ENCODE data around the gene TMEM141. TPM values are rescaled to one million over a fixed set of nuclear protein-coding genes. Genes with fewer than 3 reads are reported as not detected.

Gene TMEM141
- polyA plus RNA-seq, 1 of the 3 experiments (the other 2 are of a cell fraction): 112 TPM

DNA sequence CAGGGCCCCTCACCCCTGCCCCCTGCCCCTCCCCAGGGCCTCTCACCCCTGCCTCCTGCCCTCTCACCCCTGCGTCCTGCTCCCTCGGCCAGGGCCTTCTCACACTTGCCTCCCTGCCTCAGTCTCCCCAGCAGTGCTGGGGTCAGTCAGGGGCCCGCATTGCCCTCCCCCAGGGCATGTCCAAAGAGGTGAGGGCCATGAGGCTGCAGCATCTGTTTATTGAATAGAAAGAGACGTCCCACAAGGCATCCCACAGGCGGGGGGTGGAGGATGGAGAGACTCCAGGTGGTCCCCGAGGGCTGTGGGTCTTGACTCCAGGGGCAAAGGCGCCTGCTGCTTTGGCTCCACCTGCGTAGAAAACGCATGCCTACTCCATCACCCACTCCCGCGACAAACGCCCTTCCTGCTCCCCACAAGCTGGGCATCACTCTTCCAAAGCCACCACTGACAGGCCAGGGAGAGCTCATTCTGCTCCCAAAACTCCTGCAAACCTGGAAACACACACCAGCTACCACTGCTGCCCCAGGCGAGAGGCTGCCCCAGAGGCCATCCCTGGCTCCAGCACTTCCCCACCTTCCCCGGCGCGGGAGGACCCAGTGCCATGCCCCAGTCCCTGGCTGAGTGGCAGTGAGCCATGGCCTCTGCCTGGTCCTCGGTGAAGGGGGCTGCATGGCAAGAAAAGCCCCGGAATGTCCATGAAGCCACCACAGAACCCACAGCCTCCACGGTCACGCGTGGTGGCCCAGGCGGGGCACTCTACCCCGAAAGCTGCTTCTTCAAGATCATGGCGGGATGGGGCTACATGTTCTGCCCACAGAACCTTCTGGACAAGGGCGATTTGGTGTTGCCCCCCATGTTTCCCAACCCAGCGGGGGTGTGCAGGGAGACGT, 31.5 kb upstream of the TMEM141 start (continued):
- TF ChIP-seq, protein P1, sequence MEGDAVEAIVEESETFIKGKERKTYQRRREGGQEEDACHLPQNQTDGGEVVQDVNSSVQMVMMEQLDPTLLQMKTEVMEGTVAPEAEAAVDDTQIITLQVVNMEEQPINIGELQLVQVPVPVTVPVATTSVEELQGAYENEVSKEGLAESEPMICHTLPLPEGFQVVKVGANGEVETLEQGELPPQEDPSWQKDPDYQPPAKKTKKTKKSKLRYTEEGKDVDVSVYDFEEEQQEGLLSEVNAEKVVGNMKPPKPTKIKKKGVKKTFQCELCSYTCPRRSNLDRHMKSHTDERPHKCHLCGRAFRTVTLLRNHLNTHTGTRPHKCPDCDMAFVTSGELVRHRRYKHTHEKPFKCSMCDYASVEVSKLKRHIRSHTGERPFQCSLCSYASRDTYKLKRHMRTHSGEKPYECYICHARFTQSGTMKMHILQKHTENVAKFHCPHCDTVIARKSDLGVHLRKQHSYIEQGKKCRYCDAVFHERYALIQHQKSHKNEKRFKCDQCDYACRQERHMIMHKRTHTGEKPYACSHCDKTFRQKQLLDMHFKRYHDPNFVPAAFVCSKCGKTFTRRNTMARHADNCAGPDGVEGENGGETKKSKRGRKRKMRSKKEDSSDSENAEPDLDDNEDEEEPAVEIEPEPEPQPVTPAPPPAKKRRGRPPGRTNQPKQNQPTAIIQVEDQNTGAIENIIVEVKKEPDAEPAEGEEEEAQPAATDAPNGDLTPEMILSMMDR (IDR thresholded peaks at IDR 0.05): no peak

- ChIA-PET POLR2A (no interaction called here), CTCF (interaction anchor here (0.6 to 4.8 kb wide), 12 partner anchors 9 to 275 kb away, joined by 3 to 53 read pairs (median 4); partner anchors contain the start of genes CCDC183 and LCN6)
- Histone ChIP-seq H3K79me2 (ENCODE audit: insufficient read depth) (no peaks in the 10 kb centered on the region), H3K9ac (no peak overlapping the region), H3K4me1 (ENCODE audit: control insufficient read depth in 1 of 2, insufficient read depth in 2 of 2, low read depth in 1 of 2, low read length in 1 of 2) (peaks cover 0 to 16% of the 10 kb centered on the region in 2 experiments; a peak in 1 of 4 replicates), H3K9me3 (no peaks in the 10 kb centered on the region), H4K20me1 (ENCODE audit: insufficient read depth) (no peaks in the 10 kb centered on the region), H3K27ac (ENCODE audit: low read depth in 2 of 2, low read length in 1 of 2) (no peak overlapping the region), H2AFZ (ENCODE audit: low read depth) (no peak overlapping the region), H3K36me3 (replicated peaks in 1 of 2; ENCODE audit: control insufficient read depth in 1 of 2, insufficient read depth in 2 of 2, low read length in 1 of 2) (no peaks in the 10 kb centered on the region), H3K9me2 (no peaks in the 10 kb centered on the region), H3K4me2 (no peak overlapping the region), H3F3A (replicated peaks; ENCODE audit: insufficient read depth) (no peaks in the 10 kb centered on the region), H3K4me3 (ENCODE audit: low read depth in 2 of 2, low read length in 1 of 2) (no peak overlapping the region; a peak in 1 of 4 replicates), H3K27me3 (ENCODE audit: insufficient read depth) (no peaks in the 10 kb centered on the region)
- no peak for TF ChIP-seq FOXJ3 (CRISPR knock-in tag; IDR thresholded peaks at IDR 0.05)
- no peak for TF ChIP-seq MEF2A (IDR thresholded peaks at IDR 0.05; ENCODE audit: borderline replicate concordance, low read depth)
- TF ChIP-seq TEAD4 (IDR thresholded peaks at IDR 0.05; ENCODE audit: borderline replicate concordance, insufficient read depth): no peak
- TF ChIP-seq, protein P2, sequence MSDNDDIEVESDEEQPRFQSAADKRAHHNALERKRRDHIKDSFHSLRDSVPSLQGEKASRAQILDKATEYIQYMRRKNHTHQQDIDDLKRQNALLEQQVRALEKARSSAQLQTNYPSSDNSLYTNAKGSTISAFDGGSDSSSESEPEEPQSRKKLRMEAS (IDR thresholded peaks at IDR 0.05; ENCODE audit: low read depth): no peak
- no peak for TF ChIP-seq FOSL2 (IDR thresholded peaks at IDR 0.05; ENCODE audit: borderline replicate concordance, low read depth)
- no peak for TF ChIP-seq USF2 (IDR thresholded peaks at IDR 0.05; ENCODE audit: borderline replicate concordance, low read depth, low read length)
- TF ChIP-seq GABPA (IDR thresholded peaks at IDR 0.05; ENCODE audit: low read depth): no peak
- no peak for TF ChIP-seq SMC3 (IDR thresholded peaks at IDR 0.05; ENCODE audit: low read depth, low read length)
- TF ChIP-seq JUND (IDR thresholded peaks at IDR 0.05): no peak
- no peak for TF ChIP-seq RAD21 (IDR thresholded peaks at IDR 0.05; ENCODE audit: low read length)
- no peak for TF ChIP-seq NRF1 (IDR thresholded peaks at IDR 0.05; ENCODE audit: low read depth, low read length)
- TF ChIP-seq EP300 (IDR thresholded peaks at IDR 0.05; ENCODE audit: borderline replicate concordance in 1 of 2, low read depth in 1 of 2, low read length in 1 of 2): no peak
- no peak for TF ChIP-seq GATA2 (CRISPR knock-in tag; IDR thresholded peaks at IDR 0.05)
- TF ChIP-seq TCF12 (IDR thresholded peaks at IDR 0.05): no peak
- no peak for TF ChIP-seq RCOR1 (IDR thresholded peaks at IDR 0.05; ENCODE audit: low read length)
- TF ChIP-seq RFX5 (IDR thresholded peaks at IDR 0.05; ENCODE audit: low read length): no peak
- 95% methylated on average over 5 of the region's 25 CpGs for WGBS (ENCODE audit: low lambda C conversion rate)
- DNase-seq: no peak
Measured at GRCh38 chr9:136760424-136760823, 30.7 kb upstream of the TMEM141 start.
